ENCODE data around the gene PLEKHG3. TPM values are rescaled to one million over a fixed set of nuclear protein-coding genes. Genes with fewer than 3 reads are reported as not detected.

Gene PLEKHG3
- total and polyA plus RNA-seq, 10 of the 15 experiments (the other 5 are each of a cell fraction or from before 2014, with no cell fraction given): 0.03 to 0.73 (median 0.07) TPM; not detected in 5

GRCh38 chr14:64769096-64770020, 65.1 kb downstream of the PLEKHG3 start:
- Histone ChIP-seq H3K27ac (ENCODE audit: control insufficient read depth, insufficient read depth) (no peak overlapping the region), H3K4me2 (ENCODE audit: control insufficient read depth, insufficient read depth) (no peak overlapping the region), H3K9ac (ENCODE audit: control insufficient read depth, insufficient read depth, low read length) (no peak overlapping the region), H3K9me3 (replicated peaks; ENCODE audit: control insufficient read depth, insufficient read depth, low read length) (no peaks in the 10 kb centered on the region; the same call in 2 of the 3 replicates), H3K36me3 (ENCODE audit: control insufficient read depth in 2 of 2, insufficient read depth in 2 of 2, low read length in 1 of 2) (no peaks in the 10 kb centered on the region), H3K27me3 (replicated peaks in 1 of 2; ENCODE audit: control insufficient read depth in 2 of 2, insufficient read depth in 2 of 2, low read length in 1 of 2) (no peaks in the 10 kb centered on the region; a peak in 1 of 4 replicates), H3K4me3 (no peak overlapping the region), H4K20me1 (ENCODE audit: control insufficient read depth, insufficient read depth) (no peaks in the 10 kb centered on the region), H2AFZ (ENCODE audit: control insufficient read depth, low read depth, low read length) (no peak overlapping the region), H3K4me1 (ENCODE audit: control insufficient read depth, insufficient read depth, low read length) (no peaks in the 10 kb centered on the region), H3K79me2 (ENCODE audit: control insufficient read depth, insufficient read depth, low read length) (no peaks in the 10 kb centered on the region)
- CTCF ChIA-PET: interaction anchor here (0.9 to 7.2 kb wide), 2 partner anchors 97 to 133 kb away, joined by 3 to 69 read pairs; no protein-coding TSS in a partner anchor
- intact Hi-C loops (cut with micrococcal nuclease; ENCODE audit: unreplicated experiment): loop anchor here (10.0 kb wide), 1 partner anchor 425 kb away; no protein-coding TSS in a partner anchor
- SMC1A ChIA-PET (ENCODE audit: uncharacterized antibody, unreplicated experiment): interaction anchor here (0.6 kb wide), 1 partner anchor 48 kb away, joined by 3 read pairs; no protein-coding TSS in a partner anchor
- no TSS peak for BruUV-seq (replicated peaks)
- WGBS (ENCODE audit: insufficient coverage, insufficient replicate concordance, low lambda C conversion rate, missing lambda C conversion rate): 47% methylated on average over 17 of the region's 17 CpGs
- in situ Hi-C loops (cut with MboI): loop anchor here (10.0 kb wide), 1 partner anchor 425 kb away; no protein-coding TSS in a partner anchor
- no peak for ATAC-seq
- DNase-seq (ENCODE audit: low read depth, low spot score): no peak
- RAD21 ChIA-PET (ENCODE audit: unreplicated experiment): interaction anchor here (0.6 to 1.4 kb wide), 2 partner anchors 99 to 114 kb away, joined by 3 read pairs; no protein-coding TSS in a partner anchor
- no peak for FAIRE-seq
- POLR2A ChIA-PET: no interaction called here
- no peak for TF ChIP-seq TARDBP (IDR thresholded peaks at IDR 0.05; ENCODE audit: borderline replicate concordance)
- no peak for TF ChIP-seq SREBF1 (IDR thresholded peaks at IDR 0.05; ENCODE audit: low read length)
- no peak for TF ChIP-seq TCF12 (IDR thresholded peaks at IDR 0.05; ENCODE audit: low read depth, low read length)
- no peak for TF ChIP-seq CHD1 (IDR thresholded peaks at IDR 0.05; ENCODE audit: low read depth, low read length)

DNA sequence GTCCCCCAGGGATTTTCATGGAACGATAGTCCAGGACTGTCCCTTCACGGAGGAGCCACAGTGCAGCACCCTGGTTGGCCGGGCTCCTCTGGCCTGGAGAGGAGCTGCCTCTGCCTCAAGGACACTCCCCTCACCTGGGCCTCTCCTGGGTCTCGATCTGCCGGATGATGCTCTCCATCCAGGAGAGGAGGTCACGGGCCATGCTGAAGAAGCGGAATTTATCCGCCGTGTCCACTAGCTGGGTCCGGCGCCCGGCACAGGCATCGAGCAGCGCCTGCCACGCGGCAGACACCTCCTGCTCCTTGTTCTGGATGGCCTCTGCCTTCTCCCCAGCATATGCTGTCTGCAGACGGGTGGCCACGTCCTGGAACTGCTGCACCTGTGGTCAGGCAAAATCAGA, 66.5 kb downstream of the PLEKHG3 start:
- TF ChIP-seq BACH1 (IDR thresholded peaks at IDR 0.05; ENCODE audit: borderline replicate concordance): no peak
- TF ChIP-seq ZSCAN29 (IDR thresholded peaks at IDR 0.05): no peak
- TF ChIP-seq YY1 (IDR thresholded peaks at IDR 0.05; ENCODE audit: low read depth, low read length): no peak
- no peak for TF ChIP-seq ZZZ3 (IDR thresholded peaks at IDR 0.05; ENCODE audit: control insufficient read depth, insufficient read length, low read depth)
- no peak for TF ChIP-seq POU2F2 (IDR thresholded peaks at IDR 0.05; ENCODE audit: borderline replicate concordance, low read depth, low read length)
- no peak for TF ChIP-seq BCL11A (IDR thresholded peaks at IDR 0.05; ENCODE audit: low read depth, low read length)
- no peak for TF ChIP-seq IRF4 (IDR thresholded peaks at IDR 0.05; ENCODE audit: low read depth, low read length)
- no peak for TF ChIP-seq KAT2A (conservative IDR thresholded peaks at IDR 0.05; ENCODE audit: control insufficient read depth, low read depth, low read length)
- TF ChIP-seq KDM1A (IDR thresholded peaks at IDR 0.05; ENCODE audit: borderline replicate concordance): no peak
- no peak for TF ChIP-seq SRF (IDR thresholded peaks at IDR 0.05; ENCODE audit: low read depth in 2 of 2, low read length in 2 of 2)
- TF ChIP-seq SUZ12 (IDR thresholded peaks at IDR 0.05; ENCODE audit: unreplicated experiment): no peak
- H2AFZ ChIP-seq (ENCODE audit: control insufficient read depth, low read depth, low read length): no peak overlapping the region
- H3K27ac ChIP-seq (ENCODE audit: control insufficient read depth, insufficient read depth): no peak overlapping the region
- in situ Hi-C loops (cut with MboI) (no loop called here), intact Hi-C loops (cut with micrococcal nuclease; ENCODE audit: unreplicated experiment) (no loop called here)
- no peak for ATAC-seq
- 55% methylated on average over 18 of the region's 18 CpGs for WGBS (ENCODE audit: insufficient coverage, insufficient replicate concordance, low lambda C conversion rate, missing lambda C conversion rate)
- no peak overlapping the region for H3K4me3 ChIP-seq
- no peak for FAIRE-seq
- DNase-seq (ENCODE audit: low read depth, low spot score): no peak
- no peak overlapping the region for H3K4me2 ChIP-seq (ENCODE audit: control insufficient read depth, insufficient read depth)
- no peaks in the 10 kb centered on the region for H3K79me2 ChIP-seq (ENCODE audit: control insufficient read depth, insufficient read depth, low read length)
- ChIA-PET POLR2A (no interaction called here), RAD21 (ENCODE audit: unreplicated experiment) (no interaction called here), SMC1A (ENCODE audit: uncharacterized antibody, unreplicated experiment) (no interaction called here), CTCF (interaction anchor here (0.5 kb wide), 1 partner anchor 111 kb away, joined by 4 read pairs; no protein-coding TSS in a partner anchor)
- no peaks in the 10 kb centered on the region for H4K20me1 ChIP-seq (ENCODE audit: control insufficient read depth, insufficient read depth)
- no peaks in the 10 kb centered on the region; a peak in 1 of 4 replicates for H3K27me3 ChIP-seq (replicated peaks in 1 of 2; ENCODE audit: control insufficient read depth in 2 of 2, insufficient read depth in 2 of 2, low read length in 1 of 2)
- no peaks in the 10 kb centered on the region for H3K36me3 ChIP-seq (ENCODE audit: control insufficient read depth in 2 of 2, insufficient read depth in 2 of 2, low read length in 1 of 2)
- no peak overlapping the region for H3K9ac ChIP-seq (ENCODE audit: control insufficient read depth, insufficient read depth, low read length)
- BruUV-seq (replicated peaks): no TSS peak
- no peaks in the 10 kb centered on the region for H3K4me1 ChIP-seq (ENCODE audit: control insufficient read depth, insufficient read depth, low read length)
- no peaks in the 10 kb centered on the region; the same call in 2 of the 3 replicates for H3K9me3 ChIP-seq (replicated peaks; ENCODE audit: control insufficient read depth, insufficient read depth, low read length)
